Measurements from ENCODE around the gene VGF.

VGF gene

GRCh38 chr7:101185258-101185839 is 20.0 kb upstream of the VGF start:
- DNase-seq, result peak; percentile 61 to 79 (median 71)

- DNase-seq, result no peak
Measured at GRCh38 chr7:101180130-101180755, 14.9 kb upstream of the VGF start, which contains the start of gene NAT16. NAT16 (minus strand) TSS chr7:101180293; CDS start chr7:101174807, 5,486 bp downstream.

- DNase-seq, result no peak
Measured at GRCh38 chr7:101179713-101180112, 14.3 kb upstream of the VGF start.

GRCh38 chr7:101179117-101179516 is 13.7 kb upstream of the VGF start:
- DNase-seq, result no peak

- no peak for DNase-seq
Measured at GRCh38 chr7:101177644-101178043, 12.3 kb upstream of the VGF start.

- DNase-seq, result no peak
Measured at GRCh38 chr7:101175664-101176063, 10.3 kb upstream of the VGF start.

GRCh38 chr7:101174322-101174854 is 9.0 kb upstream of the VGF start:
- no peak for DNase-seq

- peak; percentile 63 to 76 (median 71) for DNase-seq
Measured at GRCh38 chr7:101173752-101174244, 8.4 kb upstream of the VGF start.

- DNase-seq, result peak; percentile 73 to 89 (median 86)
Measured at GRCh38 chr7:101172854-101173751, 7.7 kb upstream of the VGF start.

- DNase-seq, result no peak
Measured at GRCh38 chr7:101172005-101172853, 6.9 kb upstream of the VGF start.

- DNase-seq, result peak in 1 of 3 donors; percentile 50
Measured at GRCh38 chr7:101171442-101171837, 6.1 kb upstream of the VGF start.

GRCh38 chr7:101170617-101171441 is 5.5 kb upstream of the VGF start:
- peak; percentile 55 to 59 (median 56) for DNase-seq

GRCh38 chr7:101169838-101170551 is 4.6 kb upstream of the VGF start:
- DNase-seq, result peak; percentile 74 to 86 (median 83)

- no peak for DNase-seq
Measured at GRCh38 chr7:101169110-101169837, 3.9 kb upstream of the VGF start.

- DNase-seq, result no peak
Measured at GRCh38 chr7:101168412-101169049, 3.2 kb upstream of the VGF start.

- no peak for DNase-seq
Measured at GRCh38 chr7:101167645-101168411, 2.5 kb upstream of the VGF start.

- peak in 2 of 3 donors; percentile 46 to 62 for DNase-seq
Measured at GRCh38 chr7:101166909-101167644, 1.7 kb upstream of the VGF start.

- no peak for DNase-seq
Measured at GRCh38 chr7:101166648-101166908, 1.2 kb upstream of the VGF start.
